ENCODE data around the gene UGDH. TPM values are rescaled to one million over a fixed set of nuclear protein-coding genes. Genes with fewer than 3 reads are reported as not detected.

Gene UGDH
- total and polyA plus RNA-seq, 2 donors (not counting 3 experiments of a cell fraction or from before 2014, with no cell fraction given): 41.3 to 62.1 TPM

DNA sequence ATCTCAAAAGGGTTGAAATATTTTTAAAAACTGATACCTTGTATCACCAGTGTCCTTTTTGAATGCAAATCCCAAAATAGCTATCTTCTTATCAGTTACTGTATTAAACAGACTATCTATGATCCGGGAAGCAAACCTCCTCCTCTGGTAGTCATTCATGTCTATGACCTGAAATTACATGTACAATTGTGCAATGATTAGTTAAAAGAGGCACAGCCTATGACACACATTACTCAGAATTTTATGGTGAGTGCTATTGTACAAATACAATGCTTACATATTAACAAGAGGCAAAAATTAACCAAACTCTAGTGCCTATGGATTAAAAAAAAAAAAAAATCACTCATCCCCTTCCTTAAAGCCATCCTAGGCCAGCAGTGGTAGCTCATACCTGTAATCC is 21.7 kb downstream of the UGDH start:
- TF ChIP-seq GATA2 (IDR thresholded peaks at IDR 0.05; ENCODE audit: insufficient read depth, insufficient read length, low read depth, low read length) (no peak), POLR2A (IDR thresholded peaks at IDR 0.05; ENCODE audit: low read depth, low read length) (no peak), JUN (IDR thresholded peaks at IDR 0.05; ENCODE audit: borderline replicate concordance, insufficient read depth, insufficient read length, low read depth) (no peak), POLR2AphosphoS5 (IDR thresholded peaks at IDR 0.05; ENCODE audit: insufficient read depth, low read depth, low read length) (no peak), EZH2 (IDR thresholded peaks at IDR 0.05; ENCODE audit: borderline replicate concordance, low read depth, low read length, severe bottlenecking) (no peak), CTCF (IDR thresholded peaks at IDR 0.05; ENCODE audit: extremely low read depth in 1 of 2, insufficient read depth in 1 of 2, low read depth in 1 of 2, low read length in 2 of 2) (no peak), FOS (IDR thresholded peaks at IDR 0.05; ENCODE audit: borderline replicate concordance, insufficient read depth, low read length) (no peak), MYC (IDR thresholded peaks at IDR 0.05; ENCODE audit: low read depth, low read length) (no peak)
- TF ChIP-seq, protein P1, sequence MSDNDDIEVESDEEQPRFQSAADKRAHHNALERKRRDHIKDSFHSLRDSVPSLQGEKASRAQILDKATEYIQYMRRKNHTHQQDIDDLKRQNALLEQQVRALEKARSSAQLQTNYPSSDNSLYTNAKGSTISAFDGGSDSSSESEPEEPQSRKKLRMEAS (IDR thresholded peaks at IDR 0.05; ENCODE audit: insufficient read depth, insufficient read length): no peak
- no peaks in the 10 kb centered on the region for H4K20me1 ChIP-seq (replicated peaks; ENCODE audit: control insufficient read depth, extremely low read depth, insufficient read depth, low read length)
- H2AFZ ChIP-seq (ENCODE audit: low read depth, low read length): no peak overlapping the region
- H3K9me3 ChIP-seq (replicated peaks; ENCODE audit: control insufficient read depth, insufficient read depth, low read length): no peaks in the 10 kb centered on the region
- dilution Hi-C loops (cut with MboI; ENCODE audit: extremely low pct_ligation_motif_present, low sequenced_read_pairs) (no loop called here), intact Hi-C loops (cut with micrococcal nuclease) (no loop called here)
- FAIRE-seq (no peak), DNase-seq (ENCODE audit: low read depth, low spot score) (no peak)
- no TSS peak for BruUV-seq (replicated peaks)
- H3K4me1 ChIP-seq (ENCODE audit: control insufficient read depth, extremely low read depth, insufficient read depth, low read length): no peaks in the 10 kb centered on the region
- peaks cover 28 to 43% of the 10 kb centered on the region in 2 experiments for H3K36me3 ChIP-seq (ENCODE audit: control insufficient read depth in 2 of 2, extremely low read depth in 1 of 2, insufficient read depth in 2 of 2, low read length in 2 of 2)
- no peak overlapping the region for H3K9ac ChIP-seq (replicated peaks; ENCODE audit: extremely low read depth, insufficient read depth, low read length)
- ChIA-PET CTCF (interaction anchor here (0.9 kb wide), 1 partner anchor 21 kb away, joined by 3 read pairs; no protein-coding TSS in a partner anchor), POLR2A (no interaction called here)
- H3K27ac ChIP-seq (ENCODE audit: insufficient read depth, low read depth, low read length): no peak overlapping the region
- H3K79me2 ChIP-seq (ENCODE audit: control insufficient read depth, insufficient read depth, low read length): no peaks in the 10 kb centered on the region
- H3K9me1 ChIP-seq (replicated peaks; ENCODE audit: control insufficient read depth, extremely low read depth, insufficient read depth, low read length): no peaks in the 10 kb centered on the region
- no peak overlapping the region for H3K4me2 ChIP-seq (ENCODE audit: insufficient read depth, low read length)
- H3K27me3 ChIP-seq (ENCODE audit: control insufficient read depth in 2 of 2, insufficient read depth in 2 of 2, low read length in 2 of 2): no peaks in the 10 kb centered on the region
- no peak overlapping the region for H3K4me3 ChIP-seq (replicated peaks in 1 of 3; ENCODE audit: insufficient read depth in 1 of 3, low read depth in 1 of 3, low read length in 3 of 3)
